A549 (cell line): ENCODE measurements around the gene PIP4K2A. TPM values are rescaled to one million over a fixed set of nuclear protein-coding genes. Genes with fewer than 3 reads are reported as not detected.

ENCODE experiments used
- ATAC-seq, 2 experiments: fragments of 200-7000 bp in 1 of 2; fragments of >200 bp in 1 of 2; cut with Nextera tagmentation in 1 of 2; cut with Tn5 transposase in 1 of 2; 3 replicates each; pipeline versions ENCODE4 v1.8.0 to v1.9.1; 2018 to 2020; ENCODE audit warnings: mild to moderate bottlenecking in 1 of 2, moderate library complexity in 1 of 2
- CTCF ChIA-PET: fragments of 300-600 bp; sonication (Branson Sonifier 250); formaldehyde crosslinking; extraction: SDS; loops from one replicate; lab custom pipeline; 2021; ENCODE audit warnings: antibody characterized with exemption, inconsistent platforms; lab: Yijun Ruan, JAX
- POLR2A ChIA-PET: fragments of 350-600 bp; formaldehyde crosslinking; extraction: SDS; loops from one replicate; lab custom pipeline; 2021; ENCODE audit warnings: antibody characterized with exemption, inconsistent platforms; lab: Yijun Ruan, JAX
- DNase-seq, 2 experiments: peaks; one replicate each; pipeline versions ENCODE4 v3.0.0 to v3.0.0-alpha.2; 2011 to 2016; ENCODE audit warnings: low read depth in 1 of 2, low spot score in 1 of 2
- FAIRE-seq: peaks from 2 replicates; lab custom pipeline; 2011; peaks lifted over from hg19 to GRCh38; lab: Jason Lieb, UNC
- H3K27ac ChIP-seq, 2 experiments: fragments of >200 bp; sonication (Bioruptor Twin); formaldehyde crosslinking; 3 replicates each; pipeline ENCODE4 v1.5.1; 2016 to 2017
- H3K4me1 ChIP-seq: fragments of >200 bp; sonication (Bioruptor Twin); formaldehyde crosslinking; 3 replicates; pipeline ENCODE4 v1.6.1; 2016
- H3K4me2 ChIP-seq: fragments of >200 bp; sonication (Bioruptor Twin); formaldehyde crosslinking; 3 replicates; pipeline ENCODE4 v1.6.1; 2016
- H3K4me3 ChIP-seq: fragments of >200 bp; sonication (Bioruptor Twin); formaldehyde crosslinking; 3 replicates; pipeline ENCODE4 v1.5.1; 2016
- H3K9me3 ChIP-seq: fragments of >200 bp; sonication (Bioruptor Twin); formaldehyde crosslinking; 3 replicates; pipeline ENCODE4 v1.6.1; 2016
- ATOH8 ChIP-seq: fragments of 250-450 bp; sonication (Bioruptor Pico); IDR thresholded peaks from 2 replicates; pipeline ENCODE4 v1.5.0; 2020; ENCODE audit warnings: low read depth, mild to moderate bottlenecking, moderate library complexity
- BCL3 ChIP-seq: fragments of >200 bp; sonication (Bioruptor Twin); formaldehyde crosslinking; IDR thresholded peaks from 3 replicates; pipeline ENCODE4 v1.6.1; 2016
- CEBPB ChIP-seq, 2 experiments: fragments of >200 bp in 1 of 2; sonication (Bioruptor Twin) in 1 of 2; formaldehyde crosslinking in 1 of 2; IDR thresholded peaks; 2 replicates each; pipeline ENCODE4 v1.6.1; 2012 to 2016
- EHF ChIP-seq: fragments of 250-450 bp; sonication (Bioruptor Pico); IDR thresholded peaks from 2 replicates; pipeline ENCODE4 v1.5.0; 2020; ENCODE audit warnings: mild to moderate bottlenecking
- EHMT2 ChIP-seq: fragments of 200-600 bp; sonication (generic); IDR thresholded peaks from 2 replicates; pipeline ENCODE4 v1.6.1; 2016; ENCODE audit warnings: antibody characterized with exemption, low read depth, mild to moderate bottlenecking, moderate library complexity
- EP300 ChIP-seq, 2 experiments: fragments of >200 bp; sonication (Bioruptor Twin); formaldehyde crosslinking; IDR thresholded peaks; 2 replicates in 1 of 2; 3 replicates in 1 of 2; pipeline ENCODE4 v1.6.1; 2016 to 2017
- ESRRA ChIP-seq: fragments of 150-350 bp; IDR thresholded peaks from 2 replicates; pipeline ENCODE4 v1.6.1; 2014; ENCODE audit warnings: mild to moderate bottlenecking, low read length, borderline replicate concordance
- FOSB ChIP-seq: fragments of 250-450 bp; sonication (Bioruptor Pico); IDR thresholded peaks from 2 replicates; pipeline ENCODE4 v1.5.0; 2020; ENCODE audit warnings: mild to moderate bottlenecking, moderate library complexity
- FOSL2 ChIP-seq, 2 experiments: fragments of 450-650 bp in 1 of 2; fragments of >200 bp in 1 of 2; sonication (Bioruptor Twin) in 1 of 2; formaldehyde crosslinking; IDR thresholded peaks; 2 replicates each; pipeline versions ENCODE4 v1.5.0 to v1.6.1; 2016 to 2020; ENCODE audit warnings: mild to moderate bottlenecking in 1 of 2, moderate library complexity in 1 of 2
- FOXS1 ChIP-seq: fragments of 250-450 bp; sonication (Bioruptor Pico); IDR thresholded peaks from 2 replicates; pipeline ENCODE4 v1.5.0; 2020; ENCODE audit warnings: mild to moderate bottlenecking, moderate library complexity
- HDAC2 ChIP-seq: fragments of 200-600 bp; sonication (generic); IDR thresholded peaks from 2 replicates; pipeline ENCODE4 v1.6.1; 2016
- JUN ChIP-seq, 2 experiments: fragments of >200 bp; sonication (Bioruptor Twin); formaldehyde crosslinking; IDR thresholded peaks; 2 replicates in 1 of 2; 3 replicates in 1 of 2; pipeline ENCODE4 v1.6.1; 2016 to 2017
- JUNB ChIP-seq: fragments of >200 bp; sonication (Bioruptor Twin); formaldehyde crosslinking; IDR thresholded peaks from 2 replicates; pipeline ENCODE4 v1.6.1; 2016
- KDM1A ChIP-seq: fragments of 200-600 bp; sonication (generic); IDR thresholded peaks from 2 replicates; pipeline ENCODE4 v1.6.1; 2016; ENCODE audit warnings: low read depth, mild to moderate bottlenecking
- MAFK ChIP-seq: fragments of 450-650 bp; IDR thresholded peaks from 2 replicates; pipeline ENCODE4 v1.6.1; 2014; ENCODE audit not compliant: partially characterized antibody
- MAX ChIP-seq: IDR thresholded peaks from 2 replicates; pipeline ENCODE4 v1.6.1; 2012
- NFE2L2 ChIP-seq: fragments of 150-350 bp; conservative IDR thresholded peaks from 2 replicates; pipeline ENCODE4 v1.6.1; 2014; ENCODE audit warnings: low read length
- NPAS2 ChIP-seq: fragments of 250-450 bp; sonication (Bioruptor Pico); IDR thresholded peaks from 2 replicates; pipeline ENCODE4 v1.8.0; 2022; ENCODE audit warnings: mild to moderate bottlenecking, moderate library complexity, borderline replicate concordance
- NR3C1 ChIP-seq: fragments of >200 bp; sonication (Bioruptor Twin); formaldehyde crosslinking; IDR thresholded peaks from 3 replicates; pipeline ENCODE4 v1.6.1; 2017
- PHF8 ChIP-seq: fragments of 200-600 bp; sonication (generic); IDR thresholded peaks from 2 replicates; pipeline ENCODE4 v1.6.1; 2016; ENCODE audit warnings: low read depth, mild to moderate bottlenecking, antibody characterized with exemption, moderate library complexity, borderline replicate concordance
- POLR2A ChIP-seq: IDR thresholded peaks from 2 replicates; pipeline ENCODE4 v1.6.1; 2012; ENCODE audit warnings: mild to moderate bottlenecking, low read length
- RAD21 ChIP-seq, 2 experiments: fragments of >200 bp in 1 of 2; sonication (Bioruptor Twin) in 1 of 2; formaldehyde crosslinking in 1 of 2; IDR thresholded peaks in 1 of 2; conservative IDR thresholded peaks in 1 of 2; 2 replicates in 1 of 2; 3 replicates in 1 of 2; pipeline ENCODE4 v1.6.1; 2012 to 2018; ENCODE audit warnings: inconsistent platforms in 1 of 2
- RARB ChIP-seq: fragments of 250-450 bp; sonication (Bioruptor Pico); IDR thresholded peaks from 2 replicates; pipeline ENCODE4 v1.8.0; 2021; ENCODE audit warnings: mild to moderate bottlenecking, moderate library complexity
- REST ChIP-seq: fragments of 200-600 bp; sonication (generic); IDR thresholded peaks from 2 replicates; pipeline ENCODE4 v1.6.1; 2016; ENCODE audit warnings: antibody characterized with exemption, mild to moderate bottlenecking, moderate library complexity
- RFX5 ChIP-seq: fragments of 450-650 bp; IDR thresholded peaks from 2 replicates; pipeline ENCODE4 v1.7.1; 2014; ENCODE audit warnings: antibody characterized with exemption, mild to moderate bottlenecking, moderate library complexity
- RNF2 ChIP-seq: fragments of 200-600 bp; sonication (generic); IDR thresholded peaks from 2 replicates; pipeline ENCODE4 v1.6.1; 2016; ENCODE audit warnings: low read depth, mild to moderate bottlenecking, antibody characterized with exemption, moderate library complexity, borderline replicate concordance
- ZSCAN20 ChIP-seq: fragments of 250-450 bp; sonication (Bioruptor Pico); IDR thresholded peaks from 2 replicates; pipeline ENCODE4 v1.8.0; 2022; ENCODE audit warnings: mild to moderate bottlenecking, moderate library complexity
- whole genome bisulfite sequencing: methylation state at CpG from one replicate; pipeline ENCODE4 v1.1.6; 2017; ENCODE audit errors: missing lambda C conversion rate; 5-methylcytosine and 5-hydroxymethylcytosine counted together
- polyA plus RNA-seq, 4 experiments: library from polyadenylated mRNA; depleted of rRNA in 3 of 4; stranded (reverse); fragments of >200 nt; fragmentation: RNase III in 1 of 4; extraction: RNeasy Plus Mini Kit Qiagen cat#74134 plus additional on column Dnase treatment in 1 of 4; gene quantifications; 2 replicates in 3 of 4; 3 replicates in 1 of 4; pipeline ENCODE4 v1.2.3, GENCODE V29; 2011 to 2017

The PIP4K2A gene
- polyA plus RNA-seq, 2 of the 4 experiments (the other 2 are of a cell fraction), result 23.1 to 24.0 TPM

GRCh38 chr10:22626784-22627183 lies 87.6 kb downstream of the PIP4K2A start (continued):
- no peak for TF ChIP-seq FOXS1
- TF ChIP-seq RARB (CRISPR knock-in tag), result no peak
- no peak for TF ChIP-seq EHF (CRISPR knock-in tag)
- TF ChIP-seq CEBPB (IDR thresholded peaks at IDR 0.05), result no peak
- no peak for TF ChIP-seq RFX5
- no peak for TF ChIP-seq ZSCAN20 (CRISPR knock-in tag)

GRCh38 chr10:22625516-22626290 lies 88.7 kb downstream of the PIP4K2A start:
- FAIRE-seq, result no peak
- peaks cover 74% of the 10 kb centered on the region for H3K4me1 ChIP-seq
- peak overlapping the region in 1 of 2 experiments; percentile 33; a peak in 2 of 6 replicates for H3K27ac ChIP-seq
- DNase-seq, result no peak
- 81% methylated on average over 9 of the region's 9 CpGs for WGBS
- no peaks in the 10 kb centered on the region for H3K9me3 ChIP-seq
- ATAC-seq, result no peak
- CTCF ChIA-PET, result interaction anchor here (0.9 to 1.4 kb wide), 3 partner anchors 16 to 363 kb away, joined by 3 to 5 read pairs (median 3); no protein-coding TSS in a partner anchor
- no peak overlapping the region for H3K4me2 ChIP-seq
- POLR2A ChIA-PET, result no interaction called here
- TF ChIP-seq FOSB (CRISPR knock-in tag) (no peak), PHF8 (no peak), POLR2A (no peak), REST (no peak), KDM1A (no peak), NPAS2 (CRISPR knock-in tag) (no peak)
- TF ChIP-seq, all 56 proteins: peak for 0
- H3K4me3 ChIP-seq, result no peak overlapping the region

- ATAC-seq (peak; percentile 26 to 62; a peak in 4 of 6 replicates), DNase-seq (peak in 1 of 2 experiments; percentile 67), FAIRE-seq (peak; percentile 28)
- ChIA-PET POLR2A (no interaction called here), CTCF (interaction anchor here (0.8 to 1.5 kb wide), 3 partner anchors 15 to 365 kb away, joined by 3 to 5 read pairs (median 4); no protein-coding TSS in a partner anchor)
- Histone ChIP-seq H3K4me3 (no peak overlapping the region), H3K4me1 (peaks cover 85% of the 10 kb centered on the region), H3K27ac (peak overlapping the region; percentile 43 to 77), H3K9me3 (no peaks in the 10 kb centered on the region), H3K4me2 (peak overlapping the region; percentile 69)
- WGBS, result 23% methylated on average over 3 of the region's 3 CpGs
- TF ChIP-seq BCL3 (0 out of 3 replicates have a peak, but pooled peaks have one; percentile 25), JUN (IDR thresholded peaks at IDR 0.05) (peak; percentile 25 to 32; a peak in 1 of 5 replicates), EHMT2 (0 out of 2 replicates have a peak, but pooled peaks have one; percentile 4), FOSL2 (IDR thresholded peaks at IDR 0.05) (peak; percentile 65), FOSL2 (CRISPR knock-in tag; IDR thresholded peaks at IDR 0.05) (peak; percentile 94), RAD21 (conservative IDR thresholded peaks at IDR 0.05 in 1 of 2, IDR thresholded peaks at IDR 0.05 in 1 of 2) (no peak), CEBPB (IDR thresholded peaks at IDR 0.05) (peak in 1 of 2 experiments; percentile 54; a peak in 1 of 4 replicates), NPAS2 (CRISPR knock-in tag) (no peak), EP300 (IDR thresholded peaks at IDR 0.05) (peak; percentile 15 to 24; a peak in 2 of 5 replicates), ESRRA (no peak), JUNB (peak; percentile 65), NFE2L2 (no peak), NR3C1 (no peak), MAX (peak; percentile 40; the same call in 1 of the 2 replicates), HDAC2 (no peak), RNF2 (no peak), EHF (CRISPR knock-in tag) (no peak), MAFK (peak; percentile 97), ATOH8 (no peak)
Observed at GRCh38 chr10:22624287-22624738, 90.1 kb downstream of the PIP4K2A start.
